AG09319 (cell line): ENCODE data around the gene STXBP2.

Experiments used
- DNase-seq: peaks from one replicate; pipeline ENCODE4 v3.0.0-alpha.2; 2010; ENCODE audit warnings: low read depth; ENCODE audit errors: extremely low read depth
- CTCF ChIP-seq: IDR thresholded peaks from 2 replicates; pipeline ENCODE4 v1.5.1; 2011; ENCODE audit warnings: low read depth, mild to moderate bottlenecking, inconsistent platforms, low read length, moderate library complexity

STXBP2 gene

GRCh38 chr19:7622933-7623685 is 13.8 kb upstream of the STXBP2 start:
- no peak for DNase-seq
- no peak for TF ChIP-seq CTCF

GRCh38 chr19:7623725-7624603 is 12.9 kb upstream of the STXBP2 start:
- TF ChIP-seq CTCF: no peak
- no peak for DNase-seq

GRCh38 chr19:7624810-7625209 is 12.1 kb upstream of the STXBP2 start:
- no peak for DNase-seq
- TF ChIP-seq CTCF: no peak

- no peak for TF ChIP-seq CTCF
- DNase-seq: no peak
Measured at GRCh38 chr19:7625763-7626372, 11.0 kb upstream of the STXBP2 start.

GRCh38 chr19:7627166-7627565 is 9.7 kb upstream of the STXBP2 start:
- TF ChIP-seq CTCF: no peak
- DNase-seq: no peak

- TF ChIP-seq CTCF: no peak
- DNase-seq: no peak
Measured at GRCh38 chr19:7628589-7629311, 8.2 kb upstream of the STXBP2 start.
